Head of caudate nucleus (tissue), 42 donors: Measurements from ENCODE around the gene GP1BB.

ENCODE experiments used
- DNase-seq, 42 donors: peaks; one replicate each; pipeline versions ENCODE4 v3.0.0 to v3.0.0-alpha.2; 2020 to 2021; ENCODE audit warnings: mixed read lengths in 7 of 42
- intact Hi-C: fragments of 100-400 bp; cut with DNase I; formaldehyde crosslinking; loops from one replicate; pipeline ENCODE4 v1.15.0; 2022

The GP1BB gene

GRCh38 chr22:19759427-19760057 lies 36.2 kb downstream of the GP1BB start:
- DNase-seq, result no peak
- intact Hi-C loops, result no loop called here

GRCh38 chr22:19760058-19760950 lies 37.0 kb downstream of the GP1BB start, which contains the start of gene TBX1:
Gene TBX1 (plus strand): TSS chr22:19760778. CDS start chr22:19760844, 66 bp downstream.
- intact Hi-C loops, result no loop called here

GRCh38 chr22:19760951-19761724 lies 37.8 kb downstream of the GP1BB start:
- no peak for DNase-seq
- intact Hi-C loops, result no loop called here

More at GRCh38 chr22:19760058-19760950, 37.0 kb downstream of the GP1BB start, which contains the start of gene TBX1:
- no peak for DNase-seq

GRCh38 chr22:19761725-19762567 lies 38.6 kb downstream of the GP1BB start:
- intact Hi-C loops, result no loop called here
- no peak for DNase-seq

- DNase-seq, result no peak
- intact Hi-C loops, result no loop called here
Observed at GRCh38 chr22:19762568-19763457, 39.5 kb downstream of the GP1BB start.

- intact Hi-C loops, result no loop called here
- DNase-seq, result no peak
Observed at GRCh38 chr22:19763458-19764298, 40.3 kb downstream of the GP1BB start.

GRCh38 chr22:19764299-19764593 lies 40.9 kb downstream of the GP1BB start:
- intact Hi-C loops, result no loop called here
- DNase-seq, result no peak

- DNase-seq, result no peak
- intact Hi-C loops, result no loop called here
Observed at GRCh38 chr22:19764636-19765476, 41.5 kb downstream of the GP1BB start.

- no peak for DNase-seq
- intact Hi-C loops, result no loop called here
Observed at GRCh38 chr22:19765477-19766239, 42.3 kb downstream of the GP1BB start.

GRCh38 chr22:19766240-19766510 lies 42.8 kb downstream of the GP1BB start:
- no peak for DNase-seq
- intact Hi-C loops, result no loop called here

- intact Hi-C loops, result no loop called here
- no peak for DNase-seq
Observed at GRCh38 chr22:19766511-19767426, 43.4 kb downstream of the GP1BB start.

- DNase-seq, result no peak
- intact Hi-C loops, result no loop called here
Observed at GRCh38 chr22:19767427-19768341, 44.3 kb downstream of the GP1BB start.

GRCh38 chr22:19769393-19769715 lies 46.0 kb downstream of the GP1BB start:
- no peak for DNase-seq
- intact Hi-C loops, result no loop called here
